Peyer's patch (tissue), 4 donors: ENCODE data around the gene IL34.

Experiments
- CTCF ChIP-seq, 6 experiments: fragments of 450-650 bp in 4 of 6; fragments of 200-600 bp in 2 of 6; sonication (generic) in 1 of 6; IDR thresholded peaks; one replicate each; pipeline ENCODE4 v1.5.1; 2017 to 2019; ENCODE audit warnings: antibody characterized with exemption in 6 of 6, mild to moderate bottlenecking in 3 of 6, moderate library complexity in 1 of 6
- POLR2A ChIP-seq, 2 donors: fragments of 450-650 bp; IDR thresholded peaks; one replicate each; pipeline ENCODE4 v1.5.1; 2017; ENCODE audit warnings: antibody characterized with exemption in 2 of 2, mild to moderate bottlenecking in 2 of 2, moderate library complexity in 2 of 2

- no peak for TF ChIP-seq CTCF (IDR thresholded peaks at IDR 0.05)
- TF ChIP-seq POLR2A (IDR thresholded peaks at IDR 0.05): no peak
These were observed 55.2 kb downstream of the IL34 start for GRCh38 chr16:70701596-70701995.
